HCT116 (cell line): ENCODE measurements around the gene HECTD2.

Source experiments
- ATF3 ChIP-seq: IDR thresholded peaks from 2 replicates; pipeline ENCODE4 v1.6.1; 2012
- CBX3 ChIP-seq: IDR thresholded peaks from 2 replicates; pipeline ENCODE4 v1.6.1; 2012; ENCODE audit warnings: low read depth
- CEBPB ChIP-seq: IDR thresholded peaks from 2 replicates; pipeline ENCODE4 v1.6.1; 2012; ENCODE audit warnings: low read depth
- CTCF ChIP-seq, 3 experiments: fragments of 200-600 bp in 1 of 3; sonication (generic) in 1 of 3; IDR thresholded peaks in 2 of 3; conservative IDR thresholded peaks in 1 of 3; 2 replicates each; pipeline ENCODE4 v1.5.1; 2012 to 2017; ENCODE audit warnings: low read depth in 2 of 3, low read length in 2 of 3, antibody characterized with exemption in 1 of 3, borderline replicate concordance in 1 of 3, control low read depth in 1 of 3, mild to moderate bottlenecking in 1 of 3, mixed read lengths in 1 of 3, mixed run types in 1 of 3, moderate library complexity in 1 of 3; ENCODE audit not compliant: insufficient read depth in 1 of 3
- FOSL1 ChIP-seq: IDR thresholded peaks from 2 replicates; pipeline ENCODE4 v1.6.1; 2012; ENCODE audit warnings: low read depth
- JUND ChIP-seq: IDR thresholded peaks from 2 replicates; pipeline ENCODE4 v1.6.1; 2012
- MAX ChIP-seq: IDR thresholded peaks from 2 replicates; pipeline ENCODE4 v1.6.1; 2012
- POLR2A ChIP-seq: IDR thresholded peaks from 2 replicates; pipeline ENCODE4 v1.7.0; 2011; ENCODE audit warnings: borderline replicate concordance; ENCODE audit not compliant: insufficient read depth, insufficient read length; ENCODE audit errors: extremely low read depth
- POLR2AphosphoS5 ChIP-seq: IDR thresholded peaks from 2 replicates; pipeline ENCODE4 v1.6.1; 2011; ENCODE audit warnings: mild to moderate bottlenecking, low read depth, low read length, moderate library complexity
- RAD21 ChIP-seq: IDR thresholded peaks from 2 replicates; pipeline ENCODE4 v1.6.1; 2012; ENCODE audit warnings: low read depth, mild to moderate bottlenecking
- SRF ChIP-seq: IDR thresholded peaks from 2 replicates; pipeline ENCODE4 v1.6.1; 2012; ENCODE audit warnings: low read depth

GRCh38 chr10:91559169-91559568 lies 149.0 kb downstream of the HECTD2 start:
- TF ChIP-seq CTCF (IDR thresholded peaks at IDR 0.05 in 2 of 3, conservative IDR thresholded peaks at IDR 0.05 in 1 of 3; ENCODE audit: borderline replicate concordance in 1 of 3, insufficient read depth in 1 of 3, low read depth in 2 of 3, low read length in 2 of 3): no peak
- TF ChIP-seq FOSL1: no peak
- no peak for TF ChIP-seq POLR2A
- no peak for TF ChIP-seq CEBPB
- TF ChIP-seq POLR2AphosphoS5: no peak
- TF ChIP-seq SRF: no peak
- TF ChIP-seq MAX: no peak
- no peak for TF ChIP-seq ATF3
- TF ChIP-seq CBX3: no peak
- no peak for TF ChIP-seq RAD21
- TF ChIP-seq JUND: no peak
